OCI-LY7 (cell line): ENCODE data around the gene MVB12B.

Experiments used
- EZH2phosphoT487 ChIP-seq: fragments of 200-600 bp; sonication (generic); IDR thresholded peaks from 2 replicates; pipeline ENCODE4 v1.6.1; 2018; ENCODE audit warnings: low read depth, borderline replicate concordance, mild to moderate bottlenecking, mixed run types, antibody characterized with exemption, low read length, moderate library complexity, mixed read lengths
- TF ChIP-seq, protein P1 (sequence below): fragments of 200-600 bp; sonication (generic); conservative IDR thresholded peaks from 2 replicates; pipeline ENCODE4 v1.5.1; 2014; ENCODE audit warnings: mild to moderate bottlenecking, antibody characterized with exemption, low read length, moderate library complexity, mixed read lengths

DNA sequence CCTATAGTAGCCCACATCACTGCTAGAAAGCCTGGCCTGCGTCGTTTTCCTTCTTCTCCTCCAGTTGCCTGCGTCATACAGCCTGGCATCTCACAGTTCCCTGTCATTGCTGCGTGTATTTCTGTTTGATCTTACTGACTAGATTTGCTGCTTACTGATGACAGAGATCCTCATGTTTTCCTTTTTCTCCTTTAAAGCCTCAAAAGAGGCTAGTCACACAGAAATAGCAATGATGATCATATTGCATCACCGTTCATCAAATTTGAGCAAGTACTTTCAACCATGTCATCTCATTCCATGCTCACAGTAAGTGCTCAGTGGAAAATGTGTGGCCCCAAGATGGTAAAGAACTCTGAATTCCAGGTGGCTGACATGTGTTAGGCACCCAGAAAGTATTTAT, 76.8 kb downstream of the MVB12B start:
- TF ChIP-seq, protein P1, sequence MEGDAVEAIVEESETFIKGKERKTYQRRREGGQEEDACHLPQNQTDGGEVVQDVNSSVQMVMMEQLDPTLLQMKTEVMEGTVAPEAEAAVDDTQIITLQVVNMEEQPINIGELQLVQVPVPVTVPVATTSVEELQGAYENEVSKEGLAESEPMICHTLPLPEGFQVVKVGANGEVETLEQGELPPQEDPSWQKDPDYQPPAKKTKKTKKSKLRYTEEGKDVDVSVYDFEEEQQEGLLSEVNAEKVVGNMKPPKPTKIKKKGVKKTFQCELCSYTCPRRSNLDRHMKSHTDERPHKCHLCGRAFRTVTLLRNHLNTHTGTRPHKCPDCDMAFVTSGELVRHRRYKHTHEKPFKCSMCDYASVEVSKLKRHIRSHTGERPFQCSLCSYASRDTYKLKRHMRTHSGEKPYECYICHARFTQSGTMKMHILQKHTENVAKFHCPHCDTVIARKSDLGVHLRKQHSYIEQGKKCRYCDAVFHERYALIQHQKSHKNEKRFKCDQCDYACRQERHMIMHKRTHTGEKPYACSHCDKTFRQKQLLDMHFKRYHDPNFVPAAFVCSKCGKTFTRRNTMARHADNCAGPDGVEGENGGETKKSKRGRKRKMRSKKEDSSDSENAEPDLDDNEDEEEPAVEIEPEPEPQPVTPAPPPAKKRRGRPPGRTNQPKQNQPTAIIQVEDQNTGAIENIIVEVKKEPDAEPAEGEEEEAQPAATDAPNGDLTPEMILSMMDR = no peak
- no peak for TF ChIP-seq EZH2phosphoT487
